Thyroid gland (tissue), 4 donors: ENCODE data around the gene HAND2.

Experiments used
- POLR2A ChIP-seq, 2 donors: fragments of 450-650 bp; IDR thresholded peaks; one replicate each; pipeline ENCODE4 v1.6.1; 2017; ENCODE audit warnings: antibody characterized with exemption in 2 of 2, mild to moderate bottlenecking in 2 of 2, moderate library complexity in 1 of 2
- TF ChIP-seq, protein P1 (sequence below), 6 experiments: fragments of 200-600 bp in 3 of 6; fragments of 450-650 bp in 3 of 6; sonication (generic) in 3 of 6; IDR thresholded peaks; one replicate each; pipeline ENCODE4 v1.5.1; 2016 to 2019; ENCODE audit warnings: antibody characterized with exemption in 6 of 6, mild to moderate bottlenecking in 2 of 6, inconsistent platforms in 1 of 6, moderate library complexity in 1 of 6

DNA sequence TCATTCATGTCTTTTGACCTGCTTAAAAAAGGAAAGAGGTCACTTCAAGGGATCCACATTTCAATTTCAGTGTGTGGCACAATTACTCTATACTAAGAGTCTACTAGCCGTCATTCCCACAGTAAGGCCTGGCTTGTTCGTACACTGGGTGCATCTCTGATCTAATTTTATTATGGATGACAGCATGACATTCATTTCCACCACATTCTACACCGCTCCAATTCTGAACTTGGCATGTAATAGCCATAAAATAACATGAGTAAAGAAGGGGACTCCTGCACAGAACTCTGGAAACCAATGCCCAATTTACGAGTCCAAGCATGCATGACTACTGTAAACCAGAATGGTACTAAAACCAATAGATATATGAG lies 51.1 kb downstream of the HAND2 start:
- TF ChIP-seq, protein P1, sequence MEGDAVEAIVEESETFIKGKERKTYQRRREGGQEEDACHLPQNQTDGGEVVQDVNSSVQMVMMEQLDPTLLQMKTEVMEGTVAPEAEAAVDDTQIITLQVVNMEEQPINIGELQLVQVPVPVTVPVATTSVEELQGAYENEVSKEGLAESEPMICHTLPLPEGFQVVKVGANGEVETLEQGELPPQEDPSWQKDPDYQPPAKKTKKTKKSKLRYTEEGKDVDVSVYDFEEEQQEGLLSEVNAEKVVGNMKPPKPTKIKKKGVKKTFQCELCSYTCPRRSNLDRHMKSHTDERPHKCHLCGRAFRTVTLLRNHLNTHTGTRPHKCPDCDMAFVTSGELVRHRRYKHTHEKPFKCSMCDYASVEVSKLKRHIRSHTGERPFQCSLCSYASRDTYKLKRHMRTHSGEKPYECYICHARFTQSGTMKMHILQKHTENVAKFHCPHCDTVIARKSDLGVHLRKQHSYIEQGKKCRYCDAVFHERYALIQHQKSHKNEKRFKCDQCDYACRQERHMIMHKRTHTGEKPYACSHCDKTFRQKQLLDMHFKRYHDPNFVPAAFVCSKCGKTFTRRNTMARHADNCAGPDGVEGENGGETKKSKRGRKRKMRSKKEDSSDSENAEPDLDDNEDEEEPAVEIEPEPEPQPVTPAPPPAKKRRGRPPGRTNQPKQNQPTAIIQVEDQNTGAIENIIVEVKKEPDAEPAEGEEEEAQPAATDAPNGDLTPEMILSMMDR (IDR thresholded peaks at IDR 0.05), result no peak
- TF ChIP-seq POLR2A (IDR thresholded peaks at IDR 0.05), result no peak
